ENCODE results near the gene GRPEL2.
A peak's percentile ranks its signal among the peaks of the same experiment; 100 is the strongest.
"Not testable (repeated sequence)": the region's sequence is repeated elsewhere in the genome, so short reads cannot be mapped to it uniquely, and the experiment has no call there.

The GRPEL2 gene

GRCh38 chr5:149376711-149377447 is 31.6 kb downstream of the GRPEL2 start:
- DNase-seq (ENCODE audit: low read depth in 2 of 2) = no peak

DNA sequence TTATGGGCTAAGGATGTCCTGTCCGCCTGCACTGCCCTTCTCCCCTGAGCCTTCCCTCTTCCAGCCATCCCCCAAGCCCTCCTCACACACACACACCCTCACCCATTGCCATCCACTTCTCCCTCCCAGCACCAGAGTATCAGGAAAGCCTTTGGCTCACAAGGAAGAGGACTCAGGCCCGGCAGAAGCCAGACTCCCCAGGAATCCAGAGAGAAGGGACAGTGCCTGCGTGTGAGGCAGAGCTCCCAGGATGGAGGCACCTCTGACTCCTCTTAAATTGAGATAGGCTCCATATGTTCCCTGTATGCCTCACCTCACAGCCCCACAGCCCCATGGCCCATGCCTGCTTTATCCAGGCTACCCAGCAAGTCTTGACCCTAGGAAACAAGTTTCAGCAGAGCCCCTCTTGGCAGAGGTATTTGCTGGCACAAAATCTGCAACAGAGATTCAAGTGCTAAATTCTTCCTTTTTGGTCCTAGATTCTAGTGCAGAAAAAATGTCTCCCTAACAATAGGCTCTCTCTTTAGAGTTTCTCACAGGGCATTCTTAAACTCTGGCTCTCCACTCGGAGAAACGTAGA is 33.0 kb downstream of the GRPEL2 start:
- no peak for DNase-seq (ENCODE audit: low read depth in 2 of 2)

DNA sequence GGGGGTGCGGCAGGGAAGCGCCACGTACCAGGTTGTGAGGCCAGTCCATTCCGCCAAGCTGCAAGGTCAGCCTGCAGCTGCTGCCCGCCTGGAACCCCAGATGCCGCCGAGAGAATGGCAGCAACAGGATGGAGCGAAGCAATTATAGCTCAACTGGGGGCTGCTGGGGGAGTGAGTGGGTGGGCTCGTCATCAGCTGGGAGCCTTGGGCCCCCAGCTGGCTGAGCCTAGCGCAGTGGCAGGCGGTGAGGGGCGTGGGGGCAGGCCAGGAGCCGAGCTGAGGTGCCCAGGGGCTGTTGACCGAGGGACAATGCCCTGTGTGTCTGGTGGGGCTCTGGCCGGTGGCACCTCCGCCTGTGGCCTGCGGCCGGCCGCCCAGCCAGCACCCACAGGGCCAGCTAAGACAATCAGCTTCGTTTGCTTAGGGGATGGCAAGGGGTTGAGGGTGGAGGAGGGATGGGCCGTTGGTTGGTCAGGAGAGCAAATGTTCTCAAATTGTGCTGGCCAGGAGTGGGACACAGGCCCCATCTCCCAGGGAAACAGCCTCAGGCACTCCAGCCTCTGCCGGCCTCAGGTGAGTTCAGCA is 34.0 kb downstream of the GRPEL2 start, which contains the start of gene IL17B:
Gene IL17B, minus strand, starts transcription at position 116 of the 585 bp plus-strand sequence. Its CDS starts 67 bp downstream, at position 49.
- DNase-seq (ENCODE audit: low read depth in 2 of 2) = no peak

GRCh38 chr5:149379818-149380374 is 34.6 kb downstream of the GRPEL2 start:
- DNase-seq (ENCODE audit: low read depth in 2 of 2) = no peak

DNA sequence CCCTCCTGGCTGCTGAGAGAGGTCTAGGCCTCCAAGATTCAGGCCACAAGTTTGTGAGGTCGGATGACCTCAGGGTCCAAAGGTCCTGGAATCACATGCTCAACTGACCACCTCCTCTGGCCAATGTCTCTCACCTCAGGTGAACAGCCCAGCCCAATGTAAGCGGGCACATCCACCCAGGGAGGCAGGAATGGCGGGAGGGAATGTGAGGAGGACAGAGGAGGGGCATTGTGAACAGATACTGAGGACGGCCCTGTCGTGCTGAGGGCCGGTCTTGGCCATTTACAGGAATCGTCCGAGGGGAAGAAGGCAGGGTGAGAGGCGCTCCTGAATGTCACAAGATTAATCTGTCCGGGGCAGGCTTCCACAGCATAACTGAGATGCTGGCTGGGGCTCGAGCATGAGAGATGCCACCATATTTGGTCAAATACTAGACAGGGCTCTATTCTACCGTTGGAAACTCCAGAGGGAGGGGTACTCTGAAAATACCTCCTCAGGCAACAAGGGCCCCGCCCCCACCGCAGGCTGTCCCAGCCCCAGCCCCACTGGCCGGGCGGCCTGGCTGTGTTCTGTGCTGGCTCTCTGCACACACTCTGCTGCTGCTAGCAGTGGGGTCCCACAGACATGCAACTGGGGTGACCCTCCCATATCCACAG is 35.3 kb downstream of the GRPEL2 start:
- DNase-seq (ENCODE audit: low read depth in 2 of 2) = no peak

DNA sequence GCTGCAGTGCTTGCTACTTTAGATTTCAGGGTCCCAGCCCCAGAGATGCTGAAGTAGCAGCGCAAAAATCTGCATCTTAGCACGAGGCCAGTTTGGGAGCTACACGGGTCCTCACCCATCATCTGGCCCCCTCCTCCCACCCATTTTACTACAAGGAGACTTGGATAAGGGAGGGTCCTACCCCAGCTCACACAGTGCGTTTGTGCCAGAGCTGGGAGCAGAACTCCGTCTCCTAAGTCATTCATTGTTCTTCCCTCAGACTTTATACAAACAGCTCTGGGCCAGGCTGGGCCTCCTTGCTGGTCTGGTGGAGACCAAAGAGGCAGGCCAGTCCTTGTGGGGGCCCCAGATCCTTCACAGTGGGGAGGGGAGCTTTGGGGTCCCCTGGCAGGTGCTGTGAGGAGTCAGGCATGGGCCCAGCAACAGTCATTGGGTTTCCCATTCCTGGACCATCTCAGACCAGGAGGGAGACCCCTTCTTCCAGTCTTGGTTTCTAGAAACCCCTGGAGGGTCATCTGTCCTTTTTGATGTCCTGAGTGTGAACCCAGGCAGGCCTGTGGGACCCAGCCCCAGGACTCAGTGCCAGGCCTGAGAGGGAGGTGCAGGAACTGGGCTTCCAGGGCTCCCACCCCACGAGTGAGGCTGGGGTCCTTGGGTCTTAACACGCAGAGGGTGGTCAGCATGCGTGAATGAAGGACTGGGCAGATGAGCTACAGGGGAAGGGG is 36.1 kb downstream of the GRPEL2 start:
- no peak for DNase-seq (ENCODE audit: low read depth in 2 of 2)

DNA sequence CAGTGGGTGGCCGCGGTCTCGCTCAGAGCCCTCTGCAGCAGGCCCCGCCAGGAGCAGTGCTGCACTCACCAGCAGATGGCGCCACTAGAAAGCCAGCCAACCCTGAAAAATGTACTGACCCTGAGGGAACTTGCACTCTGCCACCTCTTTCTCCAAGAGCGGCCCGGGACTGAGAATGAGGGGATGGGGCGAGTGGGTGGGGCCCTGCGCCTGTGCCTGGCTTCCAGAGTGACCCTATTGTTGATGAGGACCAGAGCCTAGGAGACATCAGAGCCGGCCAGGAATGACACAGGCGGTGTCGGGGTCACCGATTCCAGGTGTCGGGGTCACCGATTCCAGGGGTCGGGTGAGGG is 36.7 kb downstream of the GRPEL2 start:
- peak; percentile 60 to 80 for DNase-seq (ENCODE audit: low read depth in 2 of 2)

DNA sequence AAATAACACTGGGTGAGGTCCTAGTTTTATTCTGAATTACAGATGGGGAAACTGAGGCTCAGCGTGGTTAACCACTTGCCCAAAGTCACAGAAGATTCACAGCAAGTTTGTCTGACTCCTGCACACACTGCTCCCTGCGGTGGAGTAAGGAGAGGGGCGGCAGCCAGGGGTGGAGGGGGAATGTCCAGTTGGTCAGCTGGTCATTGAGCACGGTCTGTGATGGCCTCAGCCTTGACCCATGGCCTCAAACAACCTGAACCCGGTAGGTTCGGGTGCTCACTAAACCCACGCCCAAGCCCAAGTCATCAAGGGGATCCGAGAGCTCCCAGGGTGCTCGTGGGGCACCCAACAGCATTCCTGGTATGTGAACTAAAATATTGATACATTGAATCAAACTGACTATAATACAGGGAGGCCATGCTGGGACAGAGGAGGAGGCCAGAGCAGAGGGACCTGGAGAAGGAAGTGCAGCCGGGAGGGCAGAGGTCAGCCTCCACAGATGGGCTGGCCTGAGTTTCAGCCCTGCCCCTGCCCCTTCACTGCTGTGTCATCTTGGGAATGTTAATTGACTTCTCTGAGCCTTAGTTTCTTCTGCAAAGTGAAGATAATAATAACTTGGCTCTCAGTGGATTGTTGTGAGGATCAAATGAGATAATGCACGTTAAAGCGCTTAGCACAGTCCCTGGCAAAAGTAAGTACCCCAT is 37.4 kb downstream of the GRPEL2 start:
- DNase-seq (ENCODE audit: low read depth in 2 of 2) = no peak

DNA sequence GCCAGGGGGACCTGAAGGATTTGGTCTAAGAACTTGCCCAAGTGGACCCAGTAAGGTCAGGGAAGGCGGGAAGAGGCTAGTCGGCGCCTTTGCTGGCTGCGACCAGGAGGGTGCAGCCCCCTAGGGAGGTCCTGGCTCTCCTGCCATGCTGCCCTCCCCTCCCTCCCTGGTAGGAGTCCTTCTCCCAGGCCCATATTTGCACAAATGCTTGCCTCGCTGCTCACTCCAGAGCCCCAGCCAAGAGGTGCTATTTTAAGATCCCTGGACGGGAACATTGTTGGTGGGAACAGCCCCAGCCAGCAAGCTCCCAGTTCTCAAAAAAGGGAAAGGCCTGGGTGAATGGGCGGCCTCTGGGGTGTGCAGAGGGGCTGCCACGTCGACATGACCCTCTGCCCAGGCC is 38.1 kb downstream of the GRPEL2 start:
- no peak for DNase-seq (ENCODE audit: low read depth in 2 of 2)

DNA sequence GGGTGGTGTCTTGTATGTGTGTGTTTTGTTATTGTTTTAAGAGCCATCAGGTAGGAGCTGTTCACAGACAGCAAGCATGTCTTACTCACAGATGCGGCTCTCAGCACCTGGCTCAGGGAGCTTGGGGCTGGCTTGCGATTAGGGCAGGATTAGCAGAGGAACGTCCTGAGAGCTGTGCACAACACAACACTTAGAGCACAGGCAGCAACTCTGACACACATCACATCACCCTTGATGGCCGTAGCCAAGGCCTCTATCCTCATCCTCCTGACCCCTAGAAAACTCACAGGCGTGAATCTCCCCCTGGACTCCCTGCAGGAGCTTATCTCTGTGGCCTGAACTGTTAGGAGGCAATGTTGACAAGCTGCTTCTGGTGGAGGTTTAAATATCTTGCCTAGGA is 40.9 kb downstream of the GRPEL2 start:
- no peak for DNase-seq (ENCODE audit: low read depth in 2 of 2)

DNA sequence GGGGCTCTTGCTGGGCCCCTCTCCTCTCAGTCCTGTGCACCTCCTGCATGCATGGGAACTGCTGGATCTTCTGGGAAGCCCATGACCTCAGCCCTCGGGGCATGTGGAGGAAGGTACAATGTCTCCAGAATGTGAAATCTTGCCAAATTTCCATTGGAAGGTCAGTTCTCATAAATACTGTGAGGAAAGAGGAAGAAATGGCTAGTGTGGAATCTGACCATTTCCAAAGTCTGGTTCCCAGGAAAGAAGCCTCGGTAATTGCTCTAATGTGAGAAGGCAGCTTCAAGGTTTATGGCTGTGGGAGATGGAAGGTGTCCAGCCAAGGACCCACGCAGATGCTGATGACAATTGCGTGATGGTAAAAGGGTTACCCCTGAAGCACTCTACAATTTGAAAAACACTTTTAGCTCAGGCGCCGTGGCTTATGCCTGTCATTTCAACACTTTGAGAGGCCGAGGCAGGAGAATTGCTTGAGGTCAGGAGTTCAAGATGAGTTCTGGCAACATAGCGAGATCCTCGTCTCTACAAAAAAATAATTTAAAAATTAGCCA is 41.9 kb downstream of the GRPEL2 start:
- DNase-seq (ENCODE audit: low read depth in 2 of 2) = no peak

DNA sequence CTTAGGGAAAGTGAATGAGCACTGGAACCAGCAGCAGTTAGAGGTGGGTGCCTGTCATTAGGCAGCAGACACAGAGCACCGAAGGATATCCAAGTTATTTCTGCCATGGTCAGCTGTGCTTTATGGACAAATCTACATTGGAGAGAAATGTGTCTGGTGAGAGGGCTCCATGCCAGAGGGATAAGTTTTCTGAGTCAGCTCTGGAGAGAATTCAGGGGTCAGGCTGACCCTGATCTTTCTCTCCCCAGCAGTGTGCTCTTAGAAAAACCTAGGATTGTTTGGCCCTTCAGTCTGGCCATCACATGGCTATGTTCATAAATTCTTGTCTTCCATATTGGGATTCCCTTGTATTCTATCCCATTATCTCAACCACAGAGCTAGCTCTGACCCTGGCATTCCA is 42.7 kb downstream of the GRPEL2 start:
- no peak for DNase-seq (ENCODE audit: low read depth in 2 of 2)

DNA sequence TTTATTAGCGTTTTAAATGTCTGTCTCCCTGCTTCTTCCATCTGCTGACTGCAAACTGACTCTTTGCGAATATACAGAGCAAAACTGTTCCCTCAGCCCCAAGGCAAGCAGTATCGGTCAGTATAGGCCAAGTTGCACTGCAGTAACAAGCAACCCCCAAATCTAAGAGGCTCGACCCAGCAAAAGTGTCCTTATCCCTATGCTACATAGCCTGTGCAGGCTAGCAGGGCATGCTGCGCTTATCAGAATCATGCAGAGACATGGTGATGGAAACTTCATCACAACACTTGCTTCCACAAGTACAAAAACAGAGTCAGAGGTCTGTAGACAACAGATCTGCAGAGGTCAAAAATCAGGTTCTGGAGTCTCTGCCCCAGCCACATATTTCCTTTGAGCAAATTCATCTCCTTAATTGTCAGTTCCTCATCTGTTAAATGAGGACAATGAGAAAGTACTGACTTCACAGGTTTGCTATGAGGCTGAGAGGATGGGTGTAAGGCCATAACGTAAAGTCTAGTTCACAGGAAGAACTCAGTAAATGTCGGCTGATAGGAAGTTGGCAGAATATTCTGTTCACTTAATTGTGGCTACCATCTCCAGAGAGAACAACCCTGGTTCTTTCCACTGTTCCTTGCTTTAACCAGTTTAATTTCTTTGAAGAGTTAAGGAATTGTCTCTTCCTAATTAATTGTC is 43.3 kb downstream of the GRPEL2 start:
- no peak for DNase-seq (ENCODE audit: low read depth in 2 of 2)

- DNase-seq (ENCODE audit: low read depth in 2 of 2) = no peak
These were observed 44.5 kb downstream of the GRPEL2 start for GRCh38 chr5:149389552-149390495.

- DNase-seq (ENCODE audit: low read depth in 2 of 2) = not testable (repeated sequence)
These were observed 45.8 kb downstream of the GRPEL2 start for GRCh38 chr5:149391076-149391475.

GRCh38 chr5:149391524-149391923 is 46.2 kb downstream of the GRPEL2 start:
- DNase-seq (ENCODE audit: low read depth in 2 of 2) = no peak

DNA sequence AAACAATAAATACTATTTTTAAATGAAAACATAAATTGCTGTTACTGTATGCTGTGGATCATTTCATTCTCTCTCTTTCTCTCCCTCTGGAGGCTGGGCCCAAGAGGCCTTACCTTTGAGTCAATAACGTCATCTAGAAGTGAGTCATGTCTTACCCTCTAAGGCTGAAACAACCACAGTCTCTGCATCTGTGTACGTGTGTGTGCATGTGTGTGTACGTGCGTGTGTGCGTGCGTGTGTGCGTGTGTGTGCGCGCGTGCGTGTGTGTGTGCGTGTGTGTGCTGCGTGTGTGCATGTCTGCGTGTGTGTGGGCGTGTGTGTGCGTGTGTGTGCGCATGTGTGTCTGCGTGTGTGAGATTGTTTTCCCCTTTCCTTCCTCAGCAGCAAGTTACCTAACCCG is 47.4 kb downstream of the GRPEL2 start:
- DNase-seq (ENCODE audit: low read depth in 2 of 2) = no peak

DNA sequence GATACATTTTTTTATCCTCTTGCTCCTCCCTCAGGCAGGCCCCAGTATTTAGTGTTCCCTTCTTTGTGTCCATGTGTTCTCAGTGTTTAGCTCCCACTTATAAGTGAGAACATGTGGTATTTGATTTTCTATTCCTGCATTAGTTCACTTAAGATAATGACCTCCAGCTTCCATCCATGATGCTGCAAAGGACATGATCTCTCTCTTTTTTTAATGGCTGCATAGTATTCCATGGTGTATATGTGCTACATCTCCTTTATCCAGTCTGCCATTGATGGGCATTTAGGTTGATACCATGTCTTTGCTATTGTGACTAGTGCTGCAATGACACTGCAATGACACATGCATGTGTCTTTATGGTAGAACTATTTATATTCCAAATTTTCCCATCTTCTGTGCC is 49.7 kb downstream of the GRPEL2 start:
- DNase-seq (ENCODE audit: low read depth in 2 of 2) = not testable (repeated sequence)

GRCh38 chr5:149397530-149397929 is 52.2 kb downstream of the GRPEL2 start:
- DNase-seq (ENCODE audit: low read depth in 2 of 2) = no peak
